Caco-2 (cell line): Measurements from ENCODE around the gene TERC. TPM values are rescaled to one million over a fixed set of nuclear protein-coding genes. Genes with fewer than 3 reads are reported as not detected.

Experiments
- BruUV-seq: library from RNA; stranded (reverse); fragments of 400-500 nt; replicated peaks from 2 replicates; lab custom pipeline; 2021; lab: Mats Ljungman, UMichigan
- CTCF ChIA-PET: fragments of 300-600 bp; sonication (Branson Sonifier 250); formaldehyde crosslinking; loops from one replicate; lab custom pipeline; 2022; ENCODE audit warnings: antibody characterized with exemption; lab: Charles Lee
- POLR2A ChIA-PET: fragments of 300-600 bp; sonication (Branson Sonifier 250); formaldehyde crosslinking; loops from one replicate; lab custom pipeline; 2022; ENCODE audit warnings: antibody characterized with exemption; lab: Charles Lee
- DNase-seq, 2 experiments: peaks; one replicate each; pipeline versions ENCODE4 v3.0.0 to v3.0.0-alpha.2; 2020 to 2022
- H3K27me3 ChIP-seq: replicated peaks from 2 replicates; pipeline ENCODE4 v1.6.0; 2011; ENCODE audit warnings: low read length; ENCODE audit not compliant: control insufficient read depth, insufficient read depth
- H3K36me3 ChIP-seq: 2 replicates; pipeline ENCODE4 v1.5.1; 2011; ENCODE audit warnings: low read length; ENCODE audit not compliant: control insufficient read depth, insufficient read depth
- H3K4me1 ChIP-seq: fragments of 250-450 bp; sonication (Bioruptor Pico); 2 replicates; pipeline ENCODE4 v1.5.1; 2020; ENCODE audit warnings: mild to moderate bottlenecking
- H3K4me3 ChIP-seq: 2 replicates; pipeline ENCODE4 v1.5.1; 2011; ENCODE audit warnings: low read depth, mild to moderate bottlenecking, control low read depth, low read length
- H3K9me3 ChIP-seq: fragments of 250-450 bp; sonication (Bioruptor Pico); 2 replicates; pipeline ENCODE4 v1.5.1; 2020; ENCODE audit warnings: mild to moderate bottlenecking, moderate library complexity
- H3K27ac Mint-ChIP-seq: one replicate; pipeline ENCODE4 v1.8.0; 2022; ENCODE audit warnings: mixed read lengths; ENCODE audit not compliant: unreplicated experiment
- H3K27me3 Mint-ChIP-seq: one replicate; pipeline ENCODE4 v1.8.0; 2022; ENCODE audit warnings: mixed read lengths; ENCODE audit not compliant: insufficient read depth, unreplicated experiment
- H3K36me3 Mint-ChIP-seq: one replicate; pipeline ENCODE4 v1.8.0; 2022; ENCODE audit warnings: mild to moderate bottlenecking, mixed read lengths; ENCODE audit not compliant: insufficient read depth, unreplicated experiment
- H3K4me1 Mint-ChIP-seq: one replicate; pipeline ENCODE4 v1.8.0; 2022; ENCODE audit warnings: low read depth, mixed read lengths; ENCODE audit not compliant: unreplicated experiment
- H3K4me3 Mint-ChIP-seq: one replicate; pipeline ENCODE4 v1.8.0; 2022; ENCODE audit warnings: mild to moderate bottlenecking, moderate library complexity, mixed read lengths; ENCODE audit not compliant: unreplicated experiment
- H3K9me3 Mint-ChIP-seq: one replicate; pipeline ENCODE4 v1.8.0; 2022; ENCODE audit warnings: mixed read lengths; ENCODE audit not compliant: unreplicated experiment
- intact Hi-C: fragments of 100-400 bp; cut with micrococcal nuclease; formaldehyde crosslinking; loops from one replicate; pipeline ENCODE4 v1.10.0; 2022; ENCODE audit not compliant: unreplicated experiment
- total RNA-seq: library from RNA; stranded (reverse); gene quantifications from 2 replicates; pipeline ENCODE4 v1.2.3, GENCODE V29; 2022
- TF ChIP-seq, protein P1 (sequence below), 2 experiments: fragments of 200-600 bp in 1 of 2; IDR thresholded peaks; 1 replicate in 1 of 2; 2 replicates in 1 of 2; pipeline versions ENCODE4 v1.5.1 to v1.8.0; 2011 to 2022; ENCODE audit warnings: antibody characterized with exemption in 1 of 2, control low read depth in 1 of 2, inconsistent platforms in 1 of 2, low read depth in 1 of 2, low read length in 1 of 2, mild to moderate bottlenecking in 1 of 2, moderate library complexity in 1 of 2; ENCODE audit not compliant: insufficient read depth in 1 of 2, severe bottlenecking in 1 of 2, unreplicated experiment in 1 of 2

TERC gene
- total RNA-seq, 1 experiment from 2014 or later: 17.1 TPM

DNA sequence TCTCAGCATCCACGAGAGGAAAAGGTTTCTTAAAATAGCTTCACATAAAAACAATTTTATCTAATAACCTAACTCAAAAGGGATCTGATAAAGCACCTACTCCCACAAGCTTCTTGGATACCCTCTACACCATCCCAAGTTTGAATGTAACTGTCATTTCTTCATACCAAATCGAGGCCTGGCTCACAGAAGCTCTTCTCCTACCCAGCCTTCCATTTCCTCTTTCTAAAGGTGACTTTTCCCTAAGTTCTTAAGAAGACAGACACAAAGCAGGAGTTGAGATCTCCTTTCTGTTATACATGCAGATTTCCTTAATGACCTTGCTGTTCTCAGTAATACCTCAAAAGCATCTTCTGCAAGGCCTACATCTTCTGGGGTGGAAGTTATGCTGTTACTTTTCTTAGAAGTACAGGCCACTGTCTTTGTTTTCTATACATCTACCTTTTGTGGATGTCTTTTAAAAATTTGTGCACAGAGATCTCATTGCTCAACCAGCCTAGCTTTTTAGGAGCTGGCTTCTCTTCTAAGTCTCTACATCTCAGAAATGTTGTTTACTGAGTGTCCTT is 44.5 kb upstream of the TERC start:
- H3K36me3 ChIP-seq: no peaks in the 10 kb centered on the region
- Mint-ChIP-seq H3K9me3 (no peaks in the 10 kb centered on the region), H3K4me3 (no peak overlapping the region), H3K27ac (no peak overlapping the region), H3K4me1 (no peaks in the 10 kb centered on the region), H3K27me3 (peaks cover 2% of the 10 kb centered on the region), H3K36me3 (no peaks in the 10 kb centered on the region)
- ChIA-PET POLR2A (no interaction called here), CTCF (no interaction called here)
- no peak for DNase-seq
- H3K4me3 ChIP-seq: no peak overlapping the region
- no peaks in the 10 kb centered on the region for H3K9me3 ChIP-seq
- TF ChIP-seq, protein P1, sequence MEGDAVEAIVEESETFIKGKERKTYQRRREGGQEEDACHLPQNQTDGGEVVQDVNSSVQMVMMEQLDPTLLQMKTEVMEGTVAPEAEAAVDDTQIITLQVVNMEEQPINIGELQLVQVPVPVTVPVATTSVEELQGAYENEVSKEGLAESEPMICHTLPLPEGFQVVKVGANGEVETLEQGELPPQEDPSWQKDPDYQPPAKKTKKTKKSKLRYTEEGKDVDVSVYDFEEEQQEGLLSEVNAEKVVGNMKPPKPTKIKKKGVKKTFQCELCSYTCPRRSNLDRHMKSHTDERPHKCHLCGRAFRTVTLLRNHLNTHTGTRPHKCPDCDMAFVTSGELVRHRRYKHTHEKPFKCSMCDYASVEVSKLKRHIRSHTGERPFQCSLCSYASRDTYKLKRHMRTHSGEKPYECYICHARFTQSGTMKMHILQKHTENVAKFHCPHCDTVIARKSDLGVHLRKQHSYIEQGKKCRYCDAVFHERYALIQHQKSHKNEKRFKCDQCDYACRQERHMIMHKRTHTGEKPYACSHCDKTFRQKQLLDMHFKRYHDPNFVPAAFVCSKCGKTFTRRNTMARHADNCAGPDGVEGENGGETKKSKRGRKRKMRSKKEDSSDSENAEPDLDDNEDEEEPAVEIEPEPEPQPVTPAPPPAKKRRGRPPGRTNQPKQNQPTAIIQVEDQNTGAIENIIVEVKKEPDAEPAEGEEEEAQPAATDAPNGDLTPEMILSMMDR (IDR thresholded peaks at IDR 0.05; ENCODE audit: insufficient read depth in 1 of 2, low read depth in 1 of 2, low read length in 1 of 2, severe bottlenecking in 1 of 2, unreplicated experiment in 1 of 2): no peak
- intact Hi-C loops: no loop called here
- BruUV-seq: no TSS peak
- no peaks in the 10 kb centered on the region for H3K27me3 ChIP-seq
- no peaks in the 10 kb centered on the region for H3K4me1 ChIP-seq

DNA sequence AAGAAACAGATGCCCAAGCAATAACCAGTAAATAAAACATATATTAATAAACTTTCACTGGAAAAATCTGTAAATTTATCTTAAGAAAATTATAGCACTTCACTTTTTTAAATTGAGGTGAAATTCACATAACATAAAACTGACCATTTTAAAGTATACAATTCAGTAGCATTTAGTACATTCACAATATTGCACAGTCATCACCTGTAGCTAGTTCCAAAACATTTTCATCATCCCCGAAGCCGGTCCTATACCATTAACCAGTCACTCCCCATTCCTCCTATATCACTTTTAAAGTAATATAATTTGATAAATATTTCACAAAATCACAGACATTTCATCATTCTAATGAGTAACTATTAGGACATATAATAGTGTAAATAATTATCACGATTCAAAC is 39.8 kb upstream of the TERC start:
- Mint-ChIP-seq H3K36me3 (no peaks in the 10 kb centered on the region), H3K9me3 (no peaks in the 10 kb centered on the region), H3K27me3 (peaks cover 2% of the 10 kb centered on the region), H3K4me3 (no peak overlapping the region), H3K27ac (no peak overlapping the region), H3K4me1 (no peaks in the 10 kb centered on the region)
- TF ChIP-seq, protein P1 (IDR thresholded peaks at IDR 0.05; ENCODE audit: insufficient read depth in 1 of 2, low read depth in 1 of 2, low read length in 1 of 2, severe bottlenecking in 1 of 2, unreplicated experiment in 1 of 2): no peak
- no peaks in the 10 kb centered on the region for H3K4me1 ChIP-seq
- ChIA-PET POLR2A (no interaction called here), CTCF (no interaction called here)
- no peaks in the 10 kb centered on the region for H3K27me3 ChIP-seq
- intact Hi-C loops: no loop called here
- H3K36me3 ChIP-seq: no peaks in the 10 kb centered on the region
- H3K4me3 ChIP-seq: no peak overlapping the region
- H3K9me3 ChIP-seq: no peaks in the 10 kb centered on the region
- DNase-seq: no peak
- BruUV-seq: no TSS peak

DNA sequence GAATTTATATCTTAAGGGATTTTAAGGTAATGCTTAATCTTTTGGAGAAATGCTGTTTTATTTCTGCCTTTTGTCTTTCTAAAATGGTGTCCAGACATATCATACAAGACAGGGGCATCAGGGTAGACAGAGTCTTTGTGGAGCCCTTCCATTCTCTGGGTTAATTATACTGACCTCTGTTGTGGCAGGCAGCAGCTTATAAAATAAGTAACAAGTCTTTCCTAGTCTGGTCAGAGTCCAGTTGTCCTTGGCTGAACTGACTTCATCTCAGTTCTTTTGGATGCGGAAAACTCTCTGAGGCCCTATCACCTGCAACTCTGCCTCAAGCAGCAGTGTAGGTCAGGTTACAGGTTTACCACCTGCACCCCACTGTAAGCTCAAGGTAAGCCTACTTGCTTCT is 27.5 kb upstream of the TERC start:
- Mint-ChIP-seq H3K4me1 (no peaks in the 10 kb centered on the region), H3K36me3 (no peaks in the 10 kb centered on the region), H3K27ac (no peak overlapping the region), H3K27me3 (no peaks in the 10 kb centered on the region), H3K9me3 (no peaks in the 10 kb centered on the region), H3K4me3 (no peak overlapping the region)
- POLR2A ChIA-PET: no interaction called here
- Histone ChIP-seq H3K27me3 (no peaks in the 10 kb centered on the region), H3K9me3 (no peaks in the 10 kb centered on the region), H3K4me3 (no peak overlapping the region), H3K36me3 (no peaks in the 10 kb centered on the region), H3K4me1 (no peaks in the 10 kb centered on the region)
- no TSS peak for BruUV-seq
- intact Hi-C loops: no loop called here
- TF ChIP-seq, protein P1 (IDR thresholded peaks at IDR 0.05; ENCODE audit: insufficient read depth in 1 of 2, low read depth in 1 of 2, low read length in 1 of 2, severe bottlenecking in 1 of 2, unreplicated experiment in 1 of 2): no peak
- no peak for DNase-seq
- CTCF ChIA-PET: no interaction called here
